ENCODE data around the gene SPAG7. TPM values are rescaled to one million over a fixed set of nuclear protein-coding genes. Genes with fewer than 3 reads are reported as not detected.

Gene SPAG7
- total RNA-seq, 1 donor from 2014 or later = 158 TPM

- peak; percentile 87 for DNase-seq
- no peak for TF ChIP-seq CTCF (IDR thresholded peaks at IDR 0.05; ENCODE audit: borderline replicate concordance)
- Histone ChIP-seq H3K27me3 (ENCODE audit: low read depth) (no peaks in the 10 kb centered on the region), H3K9me3 (replicated peaks) (no peaks in the 10 kb centered on the region), H3K36me3 (peaks cover 29% of the 10 kb centered on the region), H3K4me1 (peaks cover 84% of the 10 kb centered on the region), H3K27ac (replicated peaks) (peak overlapping the region; percentile 100), H3K4me3 (peak overlapping the region; percentile 99)
- intact Hi-C loops (cut with micrococcal nuclease) = no loop called here
Measured at GRCh38 chr17:4948931-4949320, 18.7 kb downstream of the SPAG7 start.

- no peak for TF ChIP-seq CTCF (IDR thresholded peaks at IDR 0.05; ENCODE audit: borderline replicate concordance)
- H3K27me3 ChIP-seq (ENCODE audit: low read depth) = no peaks in the 10 kb centered on the region
- H3K4me1 ChIP-seq = peaks cover 84% of the 10 kb centered on the region
- DNase-seq = peak; percentile 93
- peaks cover 34% of the 10 kb centered on the region for H3K36me3 ChIP-seq
- H3K9me3 ChIP-seq (replicated peaks) = no peaks in the 10 kb centered on the region
- H3K27ac ChIP-seq (replicated peaks) = peak within 1 kb of the TSS; percentile 100
- H3K4me3 ChIP-seq = peak within 1 kb of the TSS; percentile 99
- intact Hi-C loops (cut with micrococcal nuclease) = no loop called here
Measured at GRCh38 chr17:4948166-4948930, 19.3 kb downstream of the SPAG7 start, which contains the start of gene PFN1. Gene PFN1 (minus strand): TSS chr17:4948530. CDS start chr17:4948394, 136 bp downstream.

GRCh38 chr17:4947411-4948165 lies 20.0 kb downstream of the SPAG7 start:
- Histone ChIP-seq H3K27ac (replicated peaks) (peak overlapping the region; percentile 100), H3K9me3 (replicated peaks) (no peaks in the 10 kb centered on the region), H3K4me3 (peak overlapping the region; percentile 99), H3K4me1 (peaks cover 84% of the 10 kb centered on the region), H3K27me3 (ENCODE audit: low read depth) (no peaks in the 10 kb centered on the region), H3K36me3 (peaks cover 42% of the 10 kb centered on the region)
- intact Hi-C loops (cut with micrococcal nuclease) = no loop called here
- no peak for TF ChIP-seq CTCF (IDR thresholded peaks at IDR 0.05; ENCODE audit: borderline replicate concordance)
- peak; percentile 67 for DNase-seq

GRCh38 chr17:4947010-4947410 lies 20.6 kb downstream of the SPAG7 start:
- intact Hi-C loops (cut with micrococcal nuclease) = no loop called here
- no peak for TF ChIP-seq CTCF (IDR thresholded peaks at IDR 0.05; ENCODE audit: borderline replicate concordance)
- H3K27me3 ChIP-seq (ENCODE audit: low read depth) = no peaks in the 10 kb centered on the region
- H3K9me3 ChIP-seq (replicated peaks) = no peaks in the 10 kb centered on the region
- DNase-seq = no peak
- H3K4me3 ChIP-seq = peak overlapping the region; percentile 99
- H3K36me3 ChIP-seq = peaks cover 48% of the 10 kb centered on the region
- H3K4me1 ChIP-seq = peaks cover 84% of the 10 kb centered on the region
- peak overlapping the region; percentile 100 for H3K27ac ChIP-seq (replicated peaks)

- Histone ChIP-seq H3K36me3 (peaks cover 51% of the 10 kb centered on the region), H3K9me3 (replicated peaks) (no peaks in the 10 kb centered on the region), H3K27me3 (ENCODE audit: low read depth) (no peaks in the 10 kb centered on the region), H3K27ac (replicated peaks) (peak overlapping the region; percentile 100), H3K4me1 (peaks cover 90% of the 10 kb centered on the region), H3K4me3 (peak overlapping the region; percentile 99)
- no peak for TF ChIP-seq CTCF (IDR thresholded peaks at IDR 0.05; ENCODE audit: borderline replicate concordance)
- DNase-seq = no peak
- intact Hi-C loops (cut with micrococcal nuclease) = no loop called here
Measured at GRCh38 chr17:4946312-4946976, 21.2 kb downstream of the SPAG7 start.

All from left ventricle myocardium inferior (tissue), 1 donor.